ENCODE measurements around the gene ZNF681.
"Not testable (repeated sequence)": the region's sequence is repeated elsewhere in the genome, so short reads cannot be mapped to it uniquely, and the experiment has no call there.

The ZNF681 gene

GRCh38 chr19:23772675-23773063 lies 14.0 kb upstream of the ZNF681 start:
- no peak for FAIRE-seq

- FAIRE-seq = no peak
These were observed 13.3 kb upstream of the ZNF681 start for GRCh38 chr19:23771761-23772674.

- FAIRE-seq = no peak
These were observed 12.6 kb upstream of the ZNF681 start for GRCh38 chr19:23771316-23771715.

- no peak for FAIRE-seq
These were observed 12.1 kb upstream of the ZNF681 start for GRCh38 chr19:23770672-23771250.

GRCh38 chr19:23769691-23770468 lies 11.2 kb upstream of the ZNF681 start:
- FAIRE-seq = no peak

GRCh38 chr19:23766951-23767350 lies 8.3 kb upstream of the ZNF681 start:
- no peak for FAIRE-seq

- no peak for FAIRE-seq
These were observed 6.1 kb upstream of the ZNF681 start for GRCh38 chr19:23764781-23765180.

GRCh38 chr19:23762884-23763711 lies 4.4 kb upstream of the ZNF681 start:
- no peak for FAIRE-seq

- FAIRE-seq = no peak
These were observed 3.8 kb upstream of the ZNF681 start for GRCh38 chr19:23762548-23762883.

- not testable (repeated sequence) for FAIRE-seq
These were observed 1.6 kb upstream of the ZNF681 start for GRCh38 chr19:23760326-23760725.

- not testable (repeated sequence) for FAIRE-seq
These were observed 15.0 kb downstream of the ZNF681 start for GRCh38 chr19:23743633-23744232.

- FAIRE-seq = not testable (repeated sequence)
These were observed 27.8 kb downstream of the ZNF681 start for GRCh38 chr19:23730729-23731465.

- FAIRE-seq = not testable (repeated sequence)
These were observed 34.5 kb downstream of the ZNF681 start for GRCh38 chr19:23724161-23724560.

GRCh38 chr19:23718802-23719201 lies 39.9 kb downstream of the ZNF681 start:
- no peak for FAIRE-seq

- FAIRE-seq = no peak
These were observed 41.9 kb downstream of the ZNF681 start for GRCh38 chr19:23716792-23717191.

- FAIRE-seq = no peak
These were observed 49.3 kb downstream of the ZNF681 start for GRCh38 chr19:23709347-23709746.

GRCh38 chr19:23706657-23707056 lies 52.0 kb downstream of the ZNF681 start:
- FAIRE-seq = no peak

- no peak for FAIRE-seq
These were observed 59.2 kb downstream of the ZNF681 start for GRCh38 chr19:23699521-23699860.

- FAIRE-seq = no peak
These were observed 59.8 kb downstream of the ZNF681 start for GRCh38 chr19:23698711-23699520.

- not testable (repeated sequence) for FAIRE-seq
These were observed 65.8 kb downstream of the ZNF681 start for GRCh38 chr19:23692937-23693336.

Data from colon (tissue), 2 donors.